ENCODE results near the gene SLC43A2.

The SLC43A2 gene

DNA sequence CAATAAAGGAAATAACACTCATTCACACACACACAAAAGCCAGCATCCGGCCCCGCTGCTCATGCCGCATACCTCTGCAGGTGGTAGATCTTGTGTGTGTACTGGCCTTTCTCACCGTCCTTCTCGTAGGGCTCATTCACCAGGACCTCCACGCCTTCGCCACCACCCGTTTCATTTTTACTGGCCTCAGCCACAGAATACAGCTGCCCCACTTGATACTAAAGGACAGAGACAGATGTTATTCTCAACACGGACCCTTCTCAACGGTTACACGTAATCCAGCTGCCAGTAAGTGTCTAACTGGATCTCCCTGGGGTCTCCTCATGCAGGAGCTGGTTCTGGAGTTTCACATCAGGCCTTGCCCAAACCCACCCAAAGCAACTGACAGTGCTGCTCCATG lies 75.7 kb downstream of the SLC43A2 start:
- no peak for DNase-seq
- Histone ChIP-seq H3K79me2 (ENCODE audit: low read length) (peaks cover 20% of the 10 kb centered on the region), H3K27ac (ENCODE audit: low read length) (no peak overlapping the region), H3K27me3 (replicated peaks; ENCODE audit: insufficient read depth, low read length) (no peaks in the 10 kb centered on the region), H3K9ac (ENCODE audit: low read length) (no peak overlapping the region), H3K4me1 (ENCODE audit: low read length) (no peaks in the 10 kb centered on the region), H3F3A (ENCODE audit: insufficient read depth, low read length) (no peaks in the 10 kb centered on the region), H3K9me2 (replicated peaks; ENCODE audit: insufficient read depth, low read length) (no peaks in the 10 kb centered on the region), H2AFZ (ENCODE audit: low read length) (no peak overlapping the region), H4K20me1 (ENCODE audit: insufficient read depth, low read length) (no peaks in the 10 kb centered on the region), H3K4me3 (ENCODE audit: low read length) (no peak overlapping the region), H3K36me3 (replicated peaks; ENCODE audit: insufficient read depth, low read length) (no peaks in the 10 kb centered on the region), H3K4me2 (ENCODE audit: low read depth, low read length) (no peak overlapping the region), H3K9me3 (replicated peaks; ENCODE audit: insufficient read depth, low read length) (no peaks in the 10 kb centered on the region)
- TF ChIP-seq EZH2phosphoT487 (IDR thresholded peaks at IDR 0.05; ENCODE audit: low read length) (no peak), EZH2 (optimal IDR thresholded peaks at IDR 0.05; ENCODE audit: low read depth, low read length) (no peak), CTCF (IDR thresholded peaks at IDR 0.05; ENCODE audit: low read length) (no peak)

GRCh38 chr17:1551741-1552140 lies 76.9 kb downstream of the SLC43A2 start:
- no peaks in the 10 kb centered on the region for H3K36me3 ChIP-seq (replicated peaks; ENCODE audit: insufficient read depth, low read length)
- H3K79me2 ChIP-seq (ENCODE audit: low read length), result peaks cover 11% of the 10 kb centered on the region; the same call in 1 of the 2 replicates
- no peak overlapping the region for H3K27ac ChIP-seq (ENCODE audit: low read length)

DNA sequence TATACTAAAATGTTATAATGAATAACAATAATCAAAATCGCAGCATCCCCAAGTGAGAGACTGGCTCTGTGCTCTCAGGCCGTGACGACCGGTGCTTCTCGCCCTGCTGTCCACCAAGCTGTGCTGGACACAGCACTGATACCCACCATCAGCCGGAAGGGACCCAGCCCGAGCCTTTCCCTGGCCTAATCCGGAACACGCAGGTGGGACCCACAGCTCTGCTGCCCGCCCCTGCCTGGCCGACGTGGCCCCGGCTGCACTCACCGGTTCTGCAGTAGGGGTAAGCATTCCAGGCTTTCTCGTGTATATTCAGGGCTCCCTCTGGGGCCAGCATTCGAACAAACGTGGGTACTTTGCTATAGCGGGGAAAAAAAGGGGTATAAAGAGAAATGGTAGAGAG lies 80.6 kb downstream of the SLC43A2 start:
- Histone ChIP-seq H3K79me2 (ENCODE audit: low read length) (no peaks in the 10 kb centered on the region), H3K9me3 (replicated peaks; ENCODE audit: insufficient read depth, low read length) (no peaks in the 10 kb centered on the region), H3K36me3 (replicated peaks; ENCODE audit: insufficient read depth, low read length) (no peaks in the 10 kb centered on the region), H3K4me1 (ENCODE audit: low read length) (no peaks in the 10 kb centered on the region), H2AFZ (ENCODE audit: low read length) (no peak overlapping the region), H3K4me3 (ENCODE audit: low read length) (no peak overlapping the region), H3F3A (ENCODE audit: insufficient read depth, low read length) (no peaks in the 10 kb centered on the region), H4K20me1 (ENCODE audit: insufficient read depth, low read length) (no peaks in the 10 kb centered on the region), H3K27me3 (replicated peaks; ENCODE audit: insufficient read depth, low read length) (no peaks in the 10 kb centered on the region), H3K4me2 (ENCODE audit: low read depth, low read length) (no peak overlapping the region), H3K27ac (ENCODE audit: low read length) (no peak overlapping the region), H3K9ac (ENCODE audit: low read length) (no peak overlapping the region), H3K9me2 (replicated peaks; ENCODE audit: insufficient read depth, low read length) (no peaks in the 10 kb centered on the region)
- TF ChIP-seq EZH2phosphoT487 (IDR thresholded peaks at IDR 0.05; ENCODE audit: low read length) (no peak), CTCF (IDR thresholded peaks at IDR 0.05; ENCODE audit: low read length) (no peak), EZH2 (optimal IDR thresholded peaks at IDR 0.05; ENCODE audit: low read depth, low read length) (no peak)
- no peak for DNase-seq

More at GRCh38 chr17:1551741-1552140, 76.9 kb downstream of the SLC43A2 start:
- no peaks in the 10 kb centered on the region for H3K27me3 ChIP-seq (replicated peaks; ENCODE audit: insufficient read depth, low read length)
- no peaks in the 10 kb centered on the region for H4K20me1 ChIP-seq (ENCODE audit: insufficient read depth, low read length)
- no peaks in the 10 kb centered on the region for H3K9me3 ChIP-seq (replicated peaks; ENCODE audit: insufficient read depth, low read length)
- no peak overlapping the region for H3K4me3 ChIP-seq (ENCODE audit: low read length)
- no peaks in the 10 kb centered on the region for H3K4me1 ChIP-seq (ENCODE audit: low read length)
- H3K9me2 ChIP-seq (replicated peaks; ENCODE audit: insufficient read depth, low read length), result no peaks in the 10 kb centered on the region
- no peak overlapping the region for H3K9ac ChIP-seq (ENCODE audit: low read length)
- no peak overlapping the region for H2AFZ ChIP-seq (ENCODE audit: low read length)
- TF ChIP-seq EZH2phosphoT487 (IDR thresholded peaks at IDR 0.05; ENCODE audit: low read length), result no peak
- no peaks in the 10 kb centered on the region for H3F3A ChIP-seq (ENCODE audit: insufficient read depth, low read length)
- DNase-seq, result no peak
- no peak overlapping the region for H3K4me2 ChIP-seq (ENCODE audit: low read depth, low read length)

DNA sequence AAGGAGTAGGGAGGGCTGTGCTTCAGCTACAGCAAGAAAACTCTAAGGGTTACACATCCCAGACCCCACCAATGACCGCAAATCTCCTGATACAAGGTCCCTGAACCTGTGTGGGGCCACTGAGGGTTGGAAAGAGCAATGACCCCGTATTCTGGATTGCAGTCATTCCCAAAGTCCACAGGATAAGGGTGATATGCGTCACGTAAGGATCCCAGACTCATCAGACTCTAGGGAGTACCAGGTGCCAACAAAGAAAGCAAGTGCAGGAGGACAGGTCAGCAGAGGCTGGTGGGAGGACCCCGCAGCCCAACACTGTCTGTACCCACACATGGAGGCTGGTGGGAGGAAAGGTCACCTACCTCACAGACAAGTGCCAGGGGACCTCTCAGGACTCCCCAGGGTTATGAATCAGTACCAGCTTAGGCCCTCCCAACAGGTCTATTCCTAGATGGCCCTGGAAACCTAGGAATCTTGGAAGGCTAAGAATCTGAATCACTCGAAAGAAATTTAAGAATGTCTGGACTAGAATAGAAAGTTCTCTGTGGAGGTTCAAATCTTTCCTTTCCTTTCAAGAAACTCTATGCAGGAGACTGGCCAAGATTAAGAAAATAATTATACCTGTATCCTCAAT lies 82.2 kb downstream of the SLC43A2 start:
- no peak for DNase-seq
- H3K4me1 ChIP-seq (ENCODE audit: low read length), result no peaks in the 10 kb centered on the region
- H3K27ac ChIP-seq (ENCODE audit: low read length), result no peak overlapping the region
- H4K20me1 ChIP-seq (ENCODE audit: insufficient read depth, low read length), result no peaks in the 10 kb centered on the region
- H3K9me3 ChIP-seq (replicated peaks; ENCODE audit: insufficient read depth, low read length), result no peaks in the 10 kb centered on the region
- no peak overlapping the region for H2AFZ ChIP-seq (ENCODE audit: low read length)
- no peaks in the 10 kb centered on the region for H3F3A ChIP-seq (ENCODE audit: insufficient read depth, low read length)
- TF ChIP-seq CTCF (IDR thresholded peaks at IDR 0.05; ENCODE audit: low read length) (no peak), EZH2phosphoT487 (IDR thresholded peaks at IDR 0.05; ENCODE audit: low read length) (no peak), EZH2 (optimal IDR thresholded peaks at IDR 0.05; ENCODE audit: low read depth, low read length) (no peak)
- no peak overlapping the region for H3K4me2 ChIP-seq (ENCODE audit: low read depth, low read length)
- no peak overlapping the region for H3K4me3 ChIP-seq (ENCODE audit: low read length)
- no peaks in the 10 kb centered on the region for H3K79me2 ChIP-seq (ENCODE audit: low read length)
- H3K9ac ChIP-seq (ENCODE audit: low read length), result no peak overlapping the region
- H3K9me2 ChIP-seq (replicated peaks; ENCODE audit: insufficient read depth, low read length), result no peaks in the 10 kb centered on the region
- no peaks in the 10 kb centered on the region for H3K36me3 ChIP-seq (replicated peaks; ENCODE audit: insufficient read depth, low read length)
- H3K27me3 ChIP-seq (replicated peaks; ENCODE audit: insufficient read depth, low read length), result no peaks in the 10 kb centered on the region

Measured in MM.1S (cell line).